K562 (cell line): ENCODE measurements around the gene RAB3D. TPM values are rescaled to one million over a fixed set of nuclear protein-coding genes. Genes with fewer than 3 reads are reported as not detected.

ENCODE experiments used
- E2F3 ChIP-seq: fragments of 250-450 bp; sonication (Bioruptor Pico); IDR thresholded peaks from 2 replicates; pipeline ENCODE4 v1.4.0; 2020; ENCODE audit warnings: mild to moderate bottlenecking
- HBP1 ChIP-seq: fragments of 450-650 bp; formaldehyde crosslinking; IDR thresholded peaks from 2 replicates; pipeline ENCODE4 v1.4.0; 2022; ENCODE audit warnings: missing genetic modification characterization
- KLF16 ChIP-seq: IDR thresholded peaks from 2 replicates; pipeline ENCODE4 v1.6.1; 2016; ENCODE audit warnings: antibody characterized with exemption
- NCOR1 ChIP-seq: fragments of 450-650 bp; IDR thresholded peaks from 2 replicates; pipeline ENCODE4 v1.6.1; 2016; ENCODE audit warnings: mild to moderate bottlenecking, moderate library complexity
- RB1 ChIP-seq: fragments of 450-650 bp; IDR thresholded peaks from 2 replicates; pipeline ENCODE4 v1.6.1; 2017; ENCODE audit warnings: low read depth, mild to moderate bottlenecking
- TCFL5 ChIP-seq: fragments of 250-450 bp; sonication (Bioruptor Pico); conservative IDR thresholded peaks from 2 replicates; pipeline ENCODE4 v1.6.1; 2021; ENCODE audit warnings: mild to moderate bottlenecking, moderate library complexity, matching md5 sums
- TSHZ1 ChIP-seq: fragments of 250-450 bp; sonication (Bioruptor Pico); IDR thresholded peaks from 2 replicates; pipeline ENCODE4 v1.4.0; 2020; ENCODE audit warnings: mild to moderate bottlenecking, moderate library complexity
- ZC3H8 ChIP-seq: fragments of 450-650 bp; IDR thresholded peaks from 2 replicates; pipeline ENCODE4 v1.6.1; 2017
- ZNF165 ChIP-seq: fragments of 250-450 bp; sonication (Bioruptor Pico); IDR thresholded peaks from 2 replicates; pipeline ENCODE4 v1.4.0; 2020; ENCODE audit warnings: borderline replicate concordance
- ZNF586 ChIP-seq: fragments of 450-650 bp; formaldehyde crosslinking; conservative IDR thresholded peaks from 2 replicates; pipeline ENCODE4 v1.4.0; 2020; ENCODE audit warnings: mild to moderate bottlenecking, moderate library complexity
- ZNF79 ChIP-seq: fragments of 250-450 bp; sonication (Bioruptor Pico); IDR thresholded peaks from 2 replicates; pipeline ENCODE4 v1.4.0; 2020; ENCODE audit warnings: low read depth, mild to moderate bottlenecking, moderate library complexity
- polyA plus RNA-seq, 8 experiments: library from polyadenylated mRNA; depleted of rRNA in 4 of 8; stranded (reverse) in 5 of 8; unstranded in 3 of 8; fragments of >200 nt; fragmentation: Nextera tagmentation in 2 of 8; fragmentation: Illumina TruSeq in 1 of 8; extraction: Ambion mirVana in 2 of 8; extraction: Trizol in 1 of 8; gene quantifications; 2 replicates each; pipeline versions ENCODE4 v1.2.1 to v1.2.3, GENCODE V29; 2011 to 2014; ENCODE audit warnings: inconsistent platforms in 1 of 8, missing spikeins in 1 of 8
- total RNA-seq, 7 experiments: library from RNA; depleted of rRNA in 6 of 7; stranded (reverse); fragments of >200 nt in 6 of 7; fragmentation: Illumina TruSeq in 2 of 7; extraction: Trizol in 2 of 7; gene quantifications; 2 replicates each; pipeline versions ENCODE4 v1.2.1 to v1.2.3, GENCODE V29; 2011 to 2021; ENCODE audit warnings: low replicate concordance in 1 of 7
- TF ChIP-seq, protein P1 (sequence below), 2 experiments: fragments of 450-650 bp in 1 of 2; sonication (generic) in 1 of 2; formaldehyde crosslinking in 1 of 2; IDR thresholded peaks; 2 replicates each; pipeline versions ENCODE4 v1.7.1 to v1.9.0; 2016 to 2022; ENCODE audit warnings: inconsistent platforms in 1 of 2, mild to moderate bottlenecking in 1 of 2, missing genetic modification reagents in 1 of 2

The RAB3D gene
- total and polyA plus RNA-seq, 9 of the 15 experiments (the other 6 are each of a cell fraction or from before 2014, with no cell fraction given): 0.34 to 3.3 (median 1.3) TPM

GRCh38 chr19:11355160-11356073, 16.0 kb upstream of the RAB3D start, which contains the start of gene PLPPR2 (continued):
- TF ChIP-seq RB1 (peak; percentile 63; the same call in 1 of the 2 replicates), ZC3H8 (peak; percentile 84; the same call in 1 of the 2 replicates), E2F3 (no peak), HBP1 (no peak), ZNF165 (CRISPR knock-in tag) (no peak), ZNF79 (CRISPR knock-in tag) (no peak), TSHZ1 (no peak), NCOR1 (no peak), ZNF586 (CRISPR knock-in tag) (no peak), TCFL5 (CRISPR knock-in tag) (no peak), KLF16 (no peak)
- TF ChIP-seq, protein P1, sequence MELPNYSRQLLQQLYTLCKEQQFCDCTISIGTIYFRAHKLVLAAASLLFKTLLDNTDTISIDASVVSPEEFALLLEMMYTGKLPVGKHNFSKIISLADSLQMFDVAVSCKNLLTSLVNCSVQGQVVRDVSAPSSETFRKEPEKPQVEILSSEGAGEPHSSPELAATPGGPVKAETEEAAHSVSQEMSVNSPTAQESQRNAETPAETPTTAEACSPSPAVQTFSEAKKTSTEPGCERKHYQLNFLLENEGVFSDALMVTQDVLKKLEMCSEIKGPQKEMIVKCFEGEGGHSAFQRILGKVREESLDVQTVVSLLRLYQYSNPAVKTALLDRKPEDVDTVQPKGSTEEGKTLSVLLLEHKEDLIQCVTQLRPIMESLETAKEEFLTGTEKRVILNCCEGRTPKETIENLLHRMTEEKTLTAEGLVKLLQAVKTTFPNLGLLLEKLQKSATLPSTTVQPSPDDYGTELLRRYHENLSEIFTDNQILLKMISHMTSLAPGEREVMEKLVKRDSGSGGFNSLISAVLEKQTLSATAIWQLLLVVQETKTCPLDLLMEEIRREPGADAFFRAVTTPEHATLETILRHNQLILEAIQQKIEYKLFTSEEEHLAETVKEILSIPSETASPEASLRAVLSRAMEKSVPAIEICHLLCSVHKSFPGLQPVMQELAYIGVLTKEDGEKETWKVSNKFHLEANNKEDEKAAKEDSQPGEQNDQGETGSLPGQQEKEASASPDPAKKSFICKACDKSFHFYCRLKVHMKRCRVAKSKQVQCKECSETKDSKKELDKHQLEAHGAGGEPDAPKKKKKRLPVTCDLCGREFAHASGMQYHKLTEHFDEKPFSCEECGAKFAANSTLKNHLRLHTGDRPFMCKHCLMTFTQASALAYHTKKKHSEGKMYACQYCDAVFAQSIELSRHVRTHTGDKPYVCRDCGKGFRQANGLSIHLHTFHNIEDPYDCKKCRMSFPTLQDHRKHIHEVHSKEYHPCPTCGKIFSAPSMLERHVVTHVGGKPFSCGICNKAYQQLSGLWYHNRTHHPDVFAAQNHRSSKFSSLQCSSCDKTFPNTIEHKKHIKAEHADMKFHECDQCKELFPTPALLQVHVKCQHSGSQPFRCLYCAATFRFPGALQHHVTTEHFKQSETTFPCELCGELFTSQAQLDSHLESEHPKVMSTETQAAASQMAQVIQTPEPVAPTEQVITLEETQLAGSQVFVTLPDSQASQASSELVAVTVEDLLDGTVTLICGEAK (IDR thresholded peaks at IDR 0.05): peak; percentile 60
- TF ChIP-seq, protein P1 (CRISPR knock-in tag; IDR thresholded peaks at IDR 0.05): no peak
